Measurements from ENCODE around the gene CFAP299.

The CFAP299 gene

GRCh38 chr4:80717204-80717603 is 381.7 kb downstream of the CFAP299 start:
- no peak overlapping the region for H3K27ac ChIP-seq (ENCODE audit: low read depth, low read length)
- H2BK12ac ChIP-seq (ENCODE audit: low read length) = no peak overlapping the region
- no peak overlapping the region for H3K4me3 ChIP-seq (ENCODE audit: low read depth, low read length)
- no CpG with 5 or more reads among the region's 2 CpGs for WGBS (ENCODE audit: extremely low coverage, insufficient coverage, insufficient read length)
- H4K91ac ChIP-seq (ENCODE audit: low read depth, low read length) = no peak overlapping the region
- H2AFZ ChIP-seq (ENCODE audit: insufficient read depth, low read length, poor library complexity) = no peak overlapping the region
- H2BK5ac ChIP-seq (ENCODE audit: low read depth, low read length, poor library complexity) = no peak overlapping the region
- H3K79me2 ChIP-seq (ENCODE audit: control insufficient read depth, insufficient read depth, low read length, poor library complexity) = no peaks in the 10 kb centered on the region
- H4K8ac ChIP-seq (ENCODE audit: low read depth, low read length) = no peak overlapping the region
- H3K18ac ChIP-seq (ENCODE audit: low read length) = no peak overlapping the region
- no peak overlapping the region for H4K12ac ChIP-seq (ENCODE audit: low read depth, low read length)
- no peaks in the 10 kb centered on the region for H3K79me1 ChIP-seq (ENCODE audit: low read length)
- DNase-seq = no peak
- H2BK120ac ChIP-seq (ENCODE audit: insufficient read depth, low read length, poor library complexity) = no peak overlapping the region
- H2AK5ac ChIP-seq (ENCODE audit: low read length) = no peak overlapping the region
- H3K9ac ChIP-seq (ENCODE audit: low read length) = no peak overlapping the region
- no peak overlapping the region for H3K23ac ChIP-seq (ENCODE audit: low read length)
- no peaks in the 10 kb centered on the region for H3K36me3 ChIP-seq (ENCODE audit: control insufficient read depth in 1 of 2, insufficient read depth in 2 of 2, low read length in 2 of 2)
- H3K14ac ChIP-seq (ENCODE audit: low read length) = no peak overlapping the region
- H3K9me3 ChIP-seq (ENCODE audit: insufficient read depth, low read depth, low read length) = no peaks in the 10 kb centered on the region
- no peaks in the 10 kb centered on the region for H3K27me3 ChIP-seq (ENCODE audit: insufficient read depth, low read length)
- H3K4me1 ChIP-seq (ENCODE audit: control insufficient read depth in 1 of 2, insufficient read depth in 2 of 2, low read length in 2 of 2) = no peaks in the 10 kb centered on the region
- no peak overlapping the region for H3K4ac ChIP-seq (ENCODE audit: low read depth, low read length)
- no peak overlapping the region for H3K4me2 ChIP-seq (ENCODE audit: low read length)

- Histone ChIP-seq H3K4ac (ENCODE audit: low read depth, low read length) (no peak overlapping the region), H4K91ac (ENCODE audit: low read depth, low read length) (no peak overlapping the region), H3K18ac (ENCODE audit: low read length) (no peak overlapping the region), H3K27ac (ENCODE audit: low read depth, low read length) (no peak overlapping the region), H3K4me3 (ENCODE audit: low read depth, low read length) (no peak overlapping the region), H2AFZ (ENCODE audit: insufficient read depth, low read length, poor library complexity) (no peak overlapping the region), H4K12ac (ENCODE audit: low read depth, low read length) (no peak overlapping the region), H3K4me2 (ENCODE audit: low read length) (no peak overlapping the region), H3K79me2 (ENCODE audit: control insufficient read depth, insufficient read depth, low read length, poor library complexity) (no peaks in the 10 kb centered on the region), H2BK12ac (ENCODE audit: low read length) (no peak overlapping the region), H2BK120ac (ENCODE audit: insufficient read depth, low read length, poor library complexity) (no peak overlapping the region), H4K8ac (ENCODE audit: low read depth, low read length) (no peak overlapping the region), H3K9me3 (ENCODE audit: insufficient read depth, low read depth, low read length) (no peaks in the 10 kb centered on the region), H3K27me3 (ENCODE audit: insufficient read depth, low read length) (no peaks in the 10 kb centered on the region), H3K9ac (ENCODE audit: low read length) (no peak overlapping the region), H3K79me1 (ENCODE audit: low read length) (no peaks in the 10 kb centered on the region), H2AK5ac (ENCODE audit: low read length) (no peak overlapping the region), H2BK5ac (ENCODE audit: low read depth, low read length, poor library complexity) (no peak overlapping the region), H3K14ac (ENCODE audit: low read length) (no peak overlapping the region), H3K36me3 (ENCODE audit: control insufficient read depth in 1 of 2, insufficient read depth in 2 of 2, low read length in 2 of 2) (no peaks in the 10 kb centered on the region), H3K23ac (ENCODE audit: low read length) (no peak overlapping the region), H3K4me1 (ENCODE audit: control insufficient read depth in 1 of 2, insufficient read depth in 2 of 2, low read length in 2 of 2) (no peaks in the 10 kb centered on the region)
- no CpG with 5 or more reads among the region's 1 CpG for WGBS (ENCODE audit: extremely low coverage, insufficient coverage, insufficient read length)
- DNase-seq = no peak
Observed at GRCh38 chr4:80726471-80726870, 390.9 kb downstream of the CFAP299 start.

- Histone ChIP-seq H3K14ac (ENCODE audit: low read length) (no peak overlapping the region), H3K23ac (ENCODE audit: low read length) (no peak overlapping the region), H4K12ac (ENCODE audit: low read depth, low read length) (no peak overlapping the region), H3K27me3 (ENCODE audit: insufficient read depth, low read length) (no peaks in the 10 kb centered on the region), H3K4me1 (ENCODE audit: control insufficient read depth in 1 of 2, insufficient read depth in 2 of 2, low read length in 2 of 2) (no peaks in the 10 kb centered on the region), H3K4me3 (ENCODE audit: low read depth, low read length) (no peak overlapping the region), H4K8ac (ENCODE audit: low read depth, low read length) (no peak overlapping the region), H2BK12ac (ENCODE audit: low read length) (no peak overlapping the region), H2BK120ac (ENCODE audit: insufficient read depth, low read length, poor library complexity) (no peak overlapping the region), H2BK5ac (ENCODE audit: low read depth, low read length, poor library complexity) (no peak overlapping the region), H3K9ac (ENCODE audit: low read length) (no peak overlapping the region), H4K91ac (ENCODE audit: low read depth, low read length) (no peak overlapping the region), H3K79me1 (ENCODE audit: low read length) (no peaks in the 10 kb centered on the region), H2AK5ac (ENCODE audit: low read length) (no peak overlapping the region), H3K9me3 (ENCODE audit: insufficient read depth, low read depth, low read length) (no peaks in the 10 kb centered on the region), H2AFZ (ENCODE audit: insufficient read depth, low read length, poor library complexity) (no peak overlapping the region), H3K36me3 (ENCODE audit: control insufficient read depth in 1 of 2, insufficient read depth in 2 of 2, low read length in 2 of 2) (no peaks in the 10 kb centered on the region), H3K4ac (ENCODE audit: low read depth, low read length) (no peak overlapping the region), H3K27ac (ENCODE audit: low read depth, low read length) (no peak overlapping the region), H3K4me2 (ENCODE audit: low read length) (no peak overlapping the region), H3K79me2 (ENCODE audit: control insufficient read depth, insufficient read depth, low read length, poor library complexity) (no peaks in the 10 kb centered on the region), H3K18ac (ENCODE audit: low read length) (no peak overlapping the region)
- no peak for DNase-seq
- WGBS (ENCODE audit: extremely low coverage, insufficient coverage, insufficient read length) = no CpG with 5 or more reads among the region's 1 CpG
Observed at GRCh38 chr4:80730158-80730557, 394.6 kb downstream of the CFAP299 start.

- Histone ChIP-seq H2BK120ac (ENCODE audit: insufficient read depth, low read length, poor library complexity) (no peak overlapping the region), H3K4ac (ENCODE audit: low read depth, low read length) (no peak overlapping the region), H3K23ac (ENCODE audit: low read length) (no peak overlapping the region)
Observed at GRCh38 chr4:80731436-80731835, 395.9 kb downstream of the CFAP299 start.

More at GRCh38 chr4:80731436-80731835, 395.9 kb downstream of the CFAP299 start:
- H3K27me3 ChIP-seq (ENCODE audit: insufficient read depth, low read length) = no peaks in the 10 kb centered on the region
- H2AFZ ChIP-seq (ENCODE audit: insufficient read depth, low read length, poor library complexity) = no peak overlapping the region
- H4K91ac ChIP-seq (ENCODE audit: low read depth, low read length) = no peak overlapping the region
- H3K79me2 ChIP-seq (ENCODE audit: control insufficient read depth, insufficient read depth, low read length, poor library complexity) = no peaks in the 10 kb centered on the region
- H3K79me1 ChIP-seq (ENCODE audit: low read length) = no peaks in the 10 kb centered on the region
- no peak overlapping the region for H4K8ac ChIP-seq (ENCODE audit: low read depth, low read length)
- H2BK5ac ChIP-seq (ENCODE audit: low read depth, low read length, poor library complexity) = no peak overlapping the region
- H3K4me2 ChIP-seq (ENCODE audit: low read length) = no peak overlapping the region
- no peak overlapping the region for H3K27ac ChIP-seq (ENCODE audit: low read depth, low read length)
- DNase-seq = no peak
- no peak overlapping the region for H3K4me3 ChIP-seq (ENCODE audit: low read depth, low read length)
- no peak overlapping the region for H2AK5ac ChIP-seq (ENCODE audit: low read length)
- no peak overlapping the region for H3K18ac ChIP-seq (ENCODE audit: low read length)
- no peaks in the 10 kb centered on the region for H3K9me3 ChIP-seq (ENCODE audit: insufficient read depth, low read depth, low read length)
- H3K9ac ChIP-seq (ENCODE audit: low read length) = no peak overlapping the region
- H3K14ac ChIP-seq (ENCODE audit: low read length) = no peak overlapping the region
- no peaks in the 10 kb centered on the region for H3K4me1 ChIP-seq (ENCODE audit: control insufficient read depth in 1 of 2, insufficient read depth in 2 of 2, low read length in 2 of 2)
- WGBS (ENCODE audit: extremely low coverage, insufficient coverage, insufficient read length) = no CpG with 5 or more reads among the region's 1 CpG
- no peak overlapping the region for H4K12ac ChIP-seq (ENCODE audit: low read depth, low read length)
- H2BK12ac ChIP-seq (ENCODE audit: low read length) = no peak overlapping the region
- no peaks in the 10 kb centered on the region for H3K36me3 ChIP-seq (ENCODE audit: control insufficient read depth in 1 of 2, insufficient read depth in 2 of 2, low read length in 2 of 2)
